AG09319 (cell line): ENCODE measurements around the gene APH1B.

Source experiments
- DNase-seq: peaks from one replicate; pipeline ENCODE4 v3.0.0-alpha.2; 2010; ENCODE audit warnings: low read depth; ENCODE audit errors: extremely low read depth
- CTCF ChIP-seq: IDR thresholded peaks from 2 replicates; pipeline ENCODE4 v1.5.1; 2011; ENCODE audit warnings: low read depth, mild to moderate bottlenecking, inconsistent platforms, low read length, moderate library complexity

The APH1B gene

GRCh38 chr15:63352808-63353207, 75.4 kb downstream of the APH1B start:
- DNase-seq = no peak
- no peak for TF ChIP-seq CTCF

DNA sequence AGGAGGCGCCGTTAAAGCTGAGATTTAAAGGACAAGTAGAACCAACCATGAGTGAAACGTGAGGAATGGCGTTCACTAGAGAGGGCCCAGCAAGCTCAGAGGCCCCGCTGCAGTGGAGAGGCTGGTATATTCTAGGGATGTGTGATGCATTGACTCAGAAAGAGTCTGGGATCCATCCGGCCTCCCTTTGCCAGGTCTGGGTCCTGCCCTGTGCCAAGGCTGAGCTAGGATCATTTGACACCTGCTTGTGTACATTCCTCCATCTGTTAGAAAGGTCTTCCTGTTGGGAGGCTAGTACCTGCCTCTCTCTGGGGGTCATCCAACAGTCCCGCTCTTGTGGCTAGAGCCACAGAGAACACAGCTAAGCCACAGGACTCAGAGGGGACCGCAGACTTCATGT, 75.9 kb downstream of the APH1B start:
- DNase-seq = no peak
- no peak for TF ChIP-seq CTCF

DNA sequence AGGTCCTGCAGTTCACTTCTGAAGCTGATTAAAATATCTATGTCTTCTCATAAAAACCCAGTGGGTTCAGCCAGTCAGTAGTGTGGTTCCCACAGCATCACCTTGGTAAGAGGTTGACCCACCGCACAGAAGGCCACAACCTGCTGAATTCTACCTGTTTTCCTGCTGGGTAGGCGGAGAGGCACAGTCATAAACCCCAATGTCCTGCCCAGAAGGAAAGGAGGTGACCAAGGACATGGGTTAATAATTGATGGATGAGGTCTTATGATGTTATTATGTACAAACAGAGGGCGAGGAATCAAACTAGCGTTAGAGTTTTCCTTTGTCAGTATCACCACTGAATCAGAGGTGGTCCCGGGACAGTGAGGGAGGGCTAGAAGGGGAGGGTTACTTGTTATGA, 76.5 kb downstream of the APH1B start:
- TF ChIP-seq CTCF = no peak
- no peak for DNase-seq

DNA sequence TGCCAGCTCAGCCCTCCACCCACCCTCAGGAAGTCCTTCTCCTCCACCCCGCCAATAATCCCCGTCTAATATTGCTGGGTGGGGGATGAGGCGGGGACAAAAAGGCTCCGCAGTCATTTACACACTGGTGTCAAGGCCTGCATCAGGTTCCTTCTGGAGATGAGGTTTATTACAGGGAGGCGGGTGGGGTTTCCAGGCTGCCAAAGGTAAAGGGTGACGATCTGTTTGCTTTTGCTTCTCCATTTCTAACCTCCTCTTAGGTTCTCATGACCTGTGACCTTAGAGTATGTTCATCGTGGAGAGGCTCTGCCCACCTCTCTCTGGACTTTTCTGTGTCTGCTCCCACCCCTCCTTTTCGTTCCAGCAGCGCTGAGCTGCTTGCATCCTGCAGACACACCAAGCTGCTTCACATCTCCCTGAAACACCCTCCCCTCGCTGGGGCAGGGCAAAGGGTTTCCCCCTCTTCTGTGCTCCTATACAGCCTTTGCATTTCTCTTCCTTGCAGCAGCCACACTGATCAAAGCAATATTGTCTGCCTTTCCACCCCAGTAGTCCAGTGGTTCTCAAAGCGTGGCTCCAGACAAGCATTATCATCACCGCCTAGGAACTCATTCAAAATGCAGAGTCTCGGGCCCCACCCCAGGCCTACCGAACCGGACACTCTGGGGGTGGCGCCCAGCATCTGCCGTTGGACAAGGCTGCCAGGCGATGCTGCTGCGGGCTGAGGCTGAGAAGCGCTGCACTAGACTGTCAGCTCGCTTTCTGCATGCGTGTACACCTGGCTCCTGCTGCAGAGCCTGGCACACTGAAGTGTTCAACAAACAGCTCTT, 77.6 kb downstream of the APH1B start:
- DNase-seq = no peak
- no peak for TF ChIP-seq CTCF

DNA sequence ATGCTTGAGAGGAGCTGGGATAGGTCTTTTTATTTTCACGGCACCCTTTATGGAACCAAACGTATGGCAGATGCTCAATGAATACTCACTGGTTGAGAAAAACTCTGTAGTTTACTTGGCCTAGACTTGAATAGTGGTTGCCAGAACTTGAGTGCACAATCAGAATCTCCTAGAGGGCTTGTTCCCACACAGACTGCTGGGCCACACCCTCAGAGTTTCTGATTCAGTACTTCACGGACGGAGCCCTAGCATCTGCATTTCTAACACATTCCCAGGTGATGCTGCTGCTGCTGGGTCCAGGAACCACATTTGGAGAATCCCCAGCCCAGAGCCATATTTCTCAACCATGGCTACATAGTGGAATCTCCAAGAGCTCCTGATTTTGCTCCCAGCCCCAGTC, 79.7 kb downstream of the APH1B start:
- DNase-seq = no peak
- TF ChIP-seq CTCF = no peak

DNA sequence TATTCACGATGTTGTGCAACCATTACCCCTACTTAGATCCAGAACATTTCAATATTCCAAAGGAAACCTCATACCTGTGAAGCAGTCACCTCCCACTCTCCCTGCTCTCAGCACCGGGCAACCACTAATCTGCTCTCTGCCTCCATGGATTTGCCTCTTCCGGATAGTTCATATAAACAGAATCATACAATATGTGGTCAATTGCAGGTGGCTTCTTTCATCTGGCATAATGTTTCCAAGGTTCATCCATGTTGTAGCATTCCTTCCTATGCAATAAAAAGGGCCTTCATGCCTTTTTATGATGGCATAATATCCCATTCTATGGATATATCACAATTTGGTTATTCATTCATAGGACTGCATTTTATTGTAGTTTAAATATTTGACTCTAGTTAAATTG, 80.3 kb downstream of the APH1B start:
- no peak for DNase-seq
- no peak for TF ChIP-seq CTCF

- DNase-seq = no peak
- no peak for TF ChIP-seq CTCF
These were observed 81.0 kb downstream of the APH1B start for GRCh38 chr15:63358241-63359029.
